ENCODE measurements around the gene PLPP4.

The PLPP4 gene

DNA sequence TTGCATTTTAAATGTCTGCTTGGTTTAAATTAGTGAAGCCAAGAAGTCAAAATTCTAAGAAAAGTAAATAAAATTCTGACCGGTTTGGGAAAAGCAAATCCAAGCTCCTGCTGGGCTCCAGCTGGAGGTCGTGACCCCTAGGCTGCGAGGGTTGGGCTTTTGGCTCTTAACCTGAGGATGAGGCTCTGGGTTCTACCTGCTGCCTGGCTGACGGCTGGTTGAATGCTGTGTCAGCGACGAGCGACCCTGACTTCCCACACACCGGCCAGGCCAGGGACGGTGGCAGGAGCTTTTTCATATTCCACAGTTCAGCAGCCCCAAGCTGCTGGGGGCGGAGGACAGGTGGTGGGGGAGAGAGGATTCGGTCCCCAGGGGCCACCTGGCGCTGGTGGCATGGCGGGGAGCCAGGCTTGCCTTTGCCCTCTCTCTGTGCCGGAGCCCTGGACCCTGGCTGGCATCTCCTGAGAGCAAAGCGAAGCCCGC, 843 bp upstream of the PLPP4 start:
- no peak for DNase-seq (ENCODE audit: low read depth)
- TF ChIP-seq, protein P1, sequence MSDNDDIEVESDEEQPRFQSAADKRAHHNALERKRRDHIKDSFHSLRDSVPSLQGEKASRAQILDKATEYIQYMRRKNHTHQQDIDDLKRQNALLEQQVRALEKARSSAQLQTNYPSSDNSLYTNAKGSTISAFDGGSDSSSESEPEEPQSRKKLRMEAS (IDR thresholded peaks at IDR 0.05; ENCODE audit: low read depth, low read length) = no peak
- TF ChIP-seq MYC (IDR thresholded peaks at IDR 0.05; ENCODE audit: low read depth, low read length) = no peak
- TF ChIP-seq CTCF (IDR thresholded peaks at IDR 0.05; ENCODE audit: low read depth, low read length) = no peak
- TF ChIP-seq POLR2A (IDR thresholded peaks at IDR 0.05; ENCODE audit: extremely low read depth, insufficient read length) = no peak
- no peak overlapping the region for H3K4me3 ChIP-seq (ENCODE audit: low read depth, low read length)

- TF ChIP-seq, protein P1 (IDR thresholded peaks at IDR 0.05; ENCODE audit: low read depth, low read length) = no peak
- no peak for TF ChIP-seq MYC (IDR thresholded peaks at IDR 0.05; ENCODE audit: low read depth, low read length)
- no peak for TF ChIP-seq CTCF (IDR thresholded peaks at IDR 0.05; ENCODE audit: low read depth, low read length)
- TF ChIP-seq POLR2A (IDR thresholded peaks at IDR 0.05; ENCODE audit: extremely low read depth, insufficient read length) = no peak
- no peak for DNase-seq (ENCODE audit: low read depth)
- no peak overlapping the region for H3K4me3 ChIP-seq (ENCODE audit: low read depth, low read length)
These were observed 575 bp downstream of the PLPP4 start for GRCh38 chr10:120457431-120458172.

GRCh38 chr10:120458432-120458831, 1.4 kb downstream of the PLPP4 start:
- TF ChIP-seq POLR2A (IDR thresholded peaks at IDR 0.05; ENCODE audit: extremely low read depth, insufficient read length) (no peak), MYC (IDR thresholded peaks at IDR 0.05; ENCODE audit: low read depth, low read length) (no peak), CTCF (IDR thresholded peaks at IDR 0.05; ENCODE audit: low read depth, low read length) (no peak)
- TF ChIP-seq, protein P1 (IDR thresholded peaks at IDR 0.05; ENCODE audit: low read depth, low read length) = no peak
- H3K4me3 ChIP-seq (ENCODE audit: low read depth, low read length) = no peak overlapping the region
- DNase-seq (ENCODE audit: low read depth) = no peak

DNA sequence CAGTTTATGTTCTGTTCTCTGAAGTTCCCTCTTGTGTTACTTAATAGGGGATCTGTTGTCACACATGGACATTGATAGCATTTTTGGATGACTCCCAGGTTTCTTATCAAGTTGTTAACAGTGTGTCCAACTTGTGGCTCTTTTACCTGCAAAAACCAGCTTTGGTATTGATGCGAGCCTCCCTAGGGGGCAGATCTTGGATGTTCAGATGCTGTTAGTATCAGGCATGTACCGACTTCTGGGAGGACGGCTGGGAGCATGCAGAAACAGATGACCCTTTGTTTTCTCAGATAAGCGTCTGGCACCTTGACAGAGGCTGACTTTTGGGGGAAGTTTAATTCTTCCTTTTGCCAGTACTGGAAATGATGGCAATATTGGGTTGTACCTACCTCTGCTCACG, 2.2 kb downstream of the PLPP4 start:
- H3K4me3 ChIP-seq (ENCODE audit: low read depth, low read length) = no peak overlapping the region
- DNase-seq (ENCODE audit: low read depth) = no peak
- TF ChIP-seq, protein P1 (IDR thresholded peaks at IDR 0.05; ENCODE audit: low read depth, low read length) = no peak
- TF ChIP-seq POLR2A (IDR thresholded peaks at IDR 0.05; ENCODE audit: extremely low read depth, insufficient read length) = no peak
- TF ChIP-seq CTCF (IDR thresholded peaks at IDR 0.05; ENCODE audit: low read depth, low read length) = no peak
- no peak for TF ChIP-seq MYC (IDR thresholded peaks at IDR 0.05; ENCODE audit: low read depth, low read length)

- no peak for TF ChIP-seq POLR2A (IDR thresholded peaks at IDR 0.05; ENCODE audit: extremely low read depth, insufficient read length)
- TF ChIP-seq, protein P1 (IDR thresholded peaks at IDR 0.05; ENCODE audit: low read depth, low read length) = no peak
- TF ChIP-seq MYC (IDR thresholded peaks at IDR 0.05; ENCODE audit: low read depth, low read length) = no peak
- no peak for TF ChIP-seq CTCF (IDR thresholded peaks at IDR 0.05; ENCODE audit: low read depth, low read length)
- no peak for DNase-seq (ENCODE audit: low read depth)
- H3K4me3 ChIP-seq (ENCODE audit: low read depth, low read length) = no peak overlapping the region
These were observed 3.2 kb downstream of the PLPP4 start for GRCh38 chr10:120460186-120460585.

Data from NB4 (cell line).